WTC11 (cell line): ENCODE results near the gene CHTOP. TPM values are rescaled to one million over a fixed set of nuclear protein-coding genes. Genes with fewer than 3 reads are reported as not detected.

ENCODE experiments used
- ATAC-seq: fragments of 200-7000 bp; cut with Tn5 transposase; 2 replicates; pipeline ENCODE4 v1.10.0; 2021; ENCODE audit warnings: mild to moderate bottlenecking, moderate library complexity
- CTCF ChIA-PET: fragments of 300-600 bp; sonication (Branson Sonifier 250); formaldehyde crosslinking; loops from one replicate; lab custom pipeline; 2021; ENCODE audit warnings: antibody characterized with exemption; lab: Charles Lee
- POLR2A ChIA-PET: fragments of 350-600 bp; sonication (Branson Sonifier 250); formaldehyde crosslinking; loops from one replicate; lab custom pipeline; 2021; ENCODE audit warnings: antibody characterized with exemption; lab: Charles Lee
- DNase-seq: peaks from one replicate; pipeline ENCODE4 v3.0.0; 2021; ENCODE audit warnings: low spot score
- H3K27ac Mint-ChIP-seq: 2 replicates; pipeline ENCODE4 v1.8.0; 2021; ENCODE audit warnings: mixed read lengths
- H3K27me3 Mint-ChIP-seq: 2 replicates; pipeline ENCODE4 v1.8.0; 2021; ENCODE audit warnings: low read depth, mild to moderate bottlenecking, moderate library complexity, mixed read lengths
- H3K36me3 Mint-ChIP-seq: 2 replicates; pipeline ENCODE4 v1.8.0; 2021; ENCODE audit warnings: mixed read lengths
- H3K4me1 Mint-ChIP-seq: 2 replicates; pipeline ENCODE4 v1.8.0; 2022; ENCODE audit warnings: mixed read lengths
- H3K4me3 Mint-ChIP-seq: 2 replicates; pipeline ENCODE4 v1.8.0; 2021; ENCODE audit warnings: mild to moderate bottlenecking, moderate library complexity, mixed read lengths
- H3K9me3 Mint-ChIP-seq: 2 replicates; pipeline ENCODE4 v1.8.0; 2021; ENCODE audit warnings: mixed read lengths
- ATF2 ChIP-seq: sonication (generic); formaldehyde crosslinking; IDR thresholded peaks from 2 replicates; pipeline ENCODE4 v1.8.1; 2022; ENCODE audit warnings: low read depth, missing genetic modification reagents, borderline replicate concordance
- EMX1 ChIP-seq: fragments of 250-450 bp; sonication (Bioruptor Pico); IDR thresholded peaks from 2 replicates; pipeline ENCODE4 v1.8.0; 2021; ENCODE audit warnings: mild to moderate bottlenecking
- GABPB1 ChIP-seq: sonication (generic); formaldehyde crosslinking; IDR thresholded peaks from 2 replicates; pipeline ENCODE4 v1.8.1; 2023; ENCODE audit warnings: mild to moderate bottlenecking, missing genetic modification reagents
- MAX ChIP-seq: sonication (generic); formaldehyde crosslinking; IDR thresholded peaks from 2 replicates; pipeline ENCODE4 v1.8.0; 2022; ENCODE audit warnings: mild to moderate bottlenecking, missing genetic modification reagents
- PREB ChIP-seq: sonication (generic); formaldehyde crosslinking; IDR thresholded peaks from 2 replicates; pipeline ENCODE4 v1.8.1; 2022; ENCODE audit warnings: mild to moderate bottlenecking, missing genetic modification reagents, moderate library complexity, borderline replicate concordance
- RELA ChIP-seq: sonication (generic); formaldehyde crosslinking; IDR thresholded peaks from 2 replicates; pipeline ENCODE4 v1.8.1; 2022; ENCODE audit warnings: missing genetic modification reagents, mild to moderate bottlenecking, borderline replicate concordance
- SP1 ChIP-seq: sonication (generic); formaldehyde crosslinking; conservative IDR thresholded peaks from 2 replicates; pipeline ENCODE4 v1.8.1; 2022; ENCODE audit warnings: missing genetic modification reagents
- ZMAT4 ChIP-seq: fragments of 250-450 bp; sonication (Bioruptor Pico); IDR thresholded peaks from 2 replicates; pipeline ENCODE4 v1.9.0; 2021; ENCODE audit warnings: mild to moderate bottlenecking
- ZNF317 ChIP-seq: sonication (generic); formaldehyde crosslinking; IDR thresholded peaks from 2 replicates; pipeline ENCODE4 v1.8.1; 2023; ENCODE audit warnings: low read depth, mild to moderate bottlenecking, moderate library complexity, missing genetic modification reagents, borderline replicate concordance
- ZNF512 ChIP-seq: sonication (generic); formaldehyde crosslinking; IDR thresholded peaks from 2 replicates; pipeline ENCODE4 v1.8.1; 2022; ENCODE audit warnings: missing genetic modification reagents, borderline replicate concordance
- total RNA-seq: library from RNA; stranded (reverse); gene quantifications from 3 replicates; pipeline ENCODE4 v1.2.3, GENCODE V29; 2021
- TF ChIP-seq, protein P1 (sequence below): sonication (generic); formaldehyde crosslinking; IDR thresholded peaks from 2 replicates; pipeline ENCODE4 v1.8.0; 2022; ENCODE audit warnings: mild to moderate bottlenecking, missing genetic modification reagents
- TF ChIP-seq, protein P2 (sequence below): sonication (generic); formaldehyde crosslinking; IDR thresholded peaks from 2 replicates; pipeline ENCODE4 v1.8.0; 2023; ENCODE audit warnings: mild to moderate bottlenecking, missing genetic modification reagents
- TF ChIP-seq, protein P3 (sequence below): sonication (generic); formaldehyde crosslinking; IDR thresholded peaks from 2 replicates; pipeline ENCODE4 v1.8.1; 2023; ENCODE audit warnings: mild to moderate bottlenecking, missing genetic modification reagents, borderline replicate concordance
- TF ChIP-seq, protein P4 (sequence below): sonication (generic); formaldehyde crosslinking; IDR thresholded peaks from 2 replicates; pipeline ENCODE4 v1.8.1; 2023; ENCODE audit warnings: mild to moderate bottlenecking, missing genetic modification reagents

CHTOP gene
- total RNA-seq, 1 experiment from 2014 or later = 101 TPM

- Mint-ChIP-seq H3K9me3 (no peaks in the 10 kb centered on the region; the same call in 1 of the 2 replicates), H3K27ac (peak overlapping the region; percentile 84), H3K27me3 (no peaks in the 10 kb centered on the region), H3K4me3 (peak overlapping the region; percentile 86), H3K4me1 (peaks cover 15% of the 10 kb centered on the region), H3K36me3 (peaks cover 47% of the 10 kb centered on the region)
- ChIA-PET CTCF (interaction anchor here (1.0 to 2.5 kb wide), 3 partner anchors 8 to 67 kb away, joined by 3 to 19 read pairs (median 6); partner anchors contain the start of gene S100A13), POLR2A (interaction anchor here (0.9 kb wide), 1 partner anchor 9 kb away, joined by 3 read pairs; the partner anchor contains the start of gene S100A13)
- ATAC-seq (no peak), DNase-seq (no peak)
- no peak for TF ChIP-seq ZMAT4 (CRISPR knock-in tag)
Observed at GRCh38 chr1:153635872-153636271, 2.0 kb downstream of the CHTOP start.

DNA sequence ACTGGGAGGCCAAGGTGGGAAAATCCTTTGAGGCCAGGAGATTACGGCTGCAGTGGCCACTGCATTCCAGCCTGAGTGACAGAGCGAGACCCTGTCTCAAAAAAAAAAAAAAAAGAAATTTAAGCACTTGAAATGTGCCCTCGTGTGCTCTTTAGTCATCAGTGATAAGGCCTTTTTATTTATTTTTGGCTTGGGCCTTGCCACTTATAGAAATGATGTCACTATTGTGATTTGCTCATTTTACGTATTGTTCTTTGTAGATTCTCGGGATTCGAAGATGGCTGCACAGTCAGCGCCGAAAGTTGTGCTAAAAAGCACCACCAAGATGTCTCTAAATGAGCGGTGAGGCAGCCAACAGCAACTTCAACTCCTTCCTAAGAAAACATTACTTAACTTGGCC, 2.4 kb downstream of the CHTOP start:
- ChIA-PET POLR2A (no interaction called here), CTCF (interaction anchor here (1.5 kb wide), 1 partner anchor 9 kb away, joined by 3 read pairs; the partner anchor contains the start of gene S100A13)
- no peak for TF ChIP-seq SP1 (CRISPR knock-in tag)
- TF ChIP-seq MAX (CRISPR knock-in tag) = no peak
- no peak for TF ChIP-seq EMX1 (CRISPR knock-in tag)
- TF ChIP-seq, protein P1, sequence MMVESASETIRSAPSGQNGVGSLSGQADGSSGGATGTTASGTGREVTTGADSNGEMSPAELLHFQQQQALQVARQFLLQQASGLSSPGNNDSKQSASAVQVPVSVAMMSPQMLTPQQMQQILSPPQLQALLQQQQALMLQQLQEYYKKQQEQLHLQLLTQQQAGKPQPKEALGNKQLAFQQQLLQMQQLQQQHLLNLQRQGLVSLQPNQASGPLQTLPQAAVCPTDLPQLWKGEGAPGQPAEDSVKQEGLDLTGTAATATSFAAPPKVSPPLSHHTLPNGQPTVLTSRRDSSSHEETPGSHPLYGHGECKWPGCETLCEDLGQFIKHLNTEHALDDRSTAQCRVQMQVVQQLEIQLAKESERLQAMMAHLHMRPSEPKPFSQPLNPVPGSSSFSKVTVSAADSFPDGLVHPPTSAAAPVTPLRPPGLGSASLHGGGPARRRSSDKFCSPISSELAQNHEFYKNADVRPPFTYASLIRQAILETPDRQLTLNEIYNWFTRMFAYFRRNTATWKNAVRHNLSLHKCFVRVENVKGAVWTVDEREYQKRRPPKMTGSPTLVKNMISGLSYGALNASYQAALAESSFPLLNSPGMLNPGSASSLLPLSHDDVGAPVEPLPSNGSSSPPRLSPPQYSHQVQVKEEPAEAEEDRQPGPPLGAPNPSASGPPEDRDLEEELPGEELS (CRISPR knock-in tag) = no peak
- no peak for TF ChIP-seq RELA (CRISPR knock-in tag)
- no peak for TF ChIP-seq PREB (CRISPR knock-in tag)
- no peak for TF ChIP-seq ZNF512
- Mint-ChIP-seq H3K27ac (no peak overlapping the region), H3K4me1 (peaks cover 15% of the 10 kb centered on the region), H3K27me3 (no peaks in the 10 kb centered on the region), H3K9me3 (no peaks in the 10 kb centered on the region; the same call in 1 of the 2 replicates), H3K36me3 (peaks cover 51% of the 10 kb centered on the region), H3K4me3 (no peak overlapping the region)
- no peak for ATAC-seq
- no peak for DNase-seq

DNA sequence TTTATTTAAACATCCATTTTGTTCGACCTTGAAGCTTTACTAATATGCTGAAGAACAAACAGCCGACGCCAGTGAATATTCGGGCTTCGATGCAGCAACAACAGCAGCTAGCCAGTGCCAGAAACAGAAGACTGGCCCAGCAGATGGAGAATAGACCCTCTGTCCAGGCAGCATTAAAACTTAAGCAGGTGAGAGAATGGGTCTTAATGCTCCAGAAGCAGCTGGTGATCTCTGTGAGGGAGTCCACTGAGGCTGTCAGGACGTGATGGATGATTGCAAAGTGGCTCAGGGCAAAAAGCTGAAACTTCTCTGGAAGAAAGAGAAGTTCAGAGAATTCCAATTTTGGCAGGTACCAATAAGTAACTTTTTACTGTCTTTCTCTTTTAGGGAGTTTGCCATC, 4.4 kb downstream of the CHTOP start:
- H3K36me3 Mint-ChIP-seq = peaks cover 71% of the 10 kb centered on the region
- POLR2A ChIA-PET = no interaction called here
- peaks cover 13% of the 10 kb centered on the region for H3K4me1 Mint-ChIP-seq
- no peak overlapping the region for H3K27ac Mint-ChIP-seq
- ATAC-seq (no peak), DNase-seq (no peak)
- H3K27me3 Mint-ChIP-seq = no peaks in the 10 kb centered on the region
- CTCF ChIA-PET = interaction anchor here (1.1 to 1.4 kb wide), 2 partner anchors 10 to 11 kb away, joined by 3 read pairs; partner anchors contain the start of genes S100A1 and S100A13
- no peaks in the 10 kb centered on the region for H3K9me3 Mint-ChIP-seq
- H3K4me3 Mint-ChIP-seq = no peak overlapping the region
- TF ChIP-seq, protein P2, sequence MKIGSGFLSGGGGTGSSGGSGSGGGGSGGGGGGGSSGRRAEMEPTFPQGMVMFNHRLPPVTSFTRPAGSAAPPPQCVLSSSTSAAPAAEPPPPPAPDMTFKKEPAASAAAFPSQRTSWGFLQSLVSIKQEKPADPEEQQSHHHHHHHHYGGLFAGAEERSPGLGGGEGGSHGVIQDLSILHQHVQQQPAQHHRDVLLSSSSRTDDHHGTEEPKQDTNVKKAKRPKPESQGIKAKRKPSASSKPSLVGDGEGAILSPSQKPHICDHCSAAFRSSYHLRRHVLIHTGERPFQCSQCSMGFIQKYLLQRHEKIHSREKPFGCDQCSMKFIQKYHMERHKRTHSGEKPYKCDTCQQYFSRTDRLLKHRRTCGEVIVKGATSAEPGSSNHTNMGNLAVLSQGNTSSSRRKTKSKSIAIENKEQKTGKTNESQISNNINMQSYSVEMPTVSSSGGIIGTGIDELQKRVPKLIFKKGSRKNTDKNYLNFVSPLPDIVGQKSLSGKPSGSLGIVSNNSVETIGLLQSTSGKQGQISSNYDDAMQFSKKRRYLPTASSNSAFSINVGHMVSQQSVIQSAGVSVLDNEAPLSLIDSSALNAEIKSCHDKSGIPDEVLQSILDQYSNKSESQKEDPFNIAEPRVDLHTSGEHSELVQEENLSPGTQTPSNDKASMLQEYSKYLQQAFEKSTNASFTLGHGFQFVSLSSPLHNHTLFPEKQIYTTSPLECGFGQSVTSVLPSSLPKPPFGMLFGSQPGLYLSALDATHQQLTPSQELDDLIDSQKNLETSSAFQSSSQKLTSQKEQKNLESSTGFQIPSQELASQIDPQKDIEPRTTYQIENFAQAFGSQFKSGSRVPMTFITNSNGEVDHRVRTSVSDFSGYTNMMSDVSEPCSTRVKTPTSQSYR (CRISPR knock-in tag) = no peak
- TF ChIP-seq, protein P3, sequence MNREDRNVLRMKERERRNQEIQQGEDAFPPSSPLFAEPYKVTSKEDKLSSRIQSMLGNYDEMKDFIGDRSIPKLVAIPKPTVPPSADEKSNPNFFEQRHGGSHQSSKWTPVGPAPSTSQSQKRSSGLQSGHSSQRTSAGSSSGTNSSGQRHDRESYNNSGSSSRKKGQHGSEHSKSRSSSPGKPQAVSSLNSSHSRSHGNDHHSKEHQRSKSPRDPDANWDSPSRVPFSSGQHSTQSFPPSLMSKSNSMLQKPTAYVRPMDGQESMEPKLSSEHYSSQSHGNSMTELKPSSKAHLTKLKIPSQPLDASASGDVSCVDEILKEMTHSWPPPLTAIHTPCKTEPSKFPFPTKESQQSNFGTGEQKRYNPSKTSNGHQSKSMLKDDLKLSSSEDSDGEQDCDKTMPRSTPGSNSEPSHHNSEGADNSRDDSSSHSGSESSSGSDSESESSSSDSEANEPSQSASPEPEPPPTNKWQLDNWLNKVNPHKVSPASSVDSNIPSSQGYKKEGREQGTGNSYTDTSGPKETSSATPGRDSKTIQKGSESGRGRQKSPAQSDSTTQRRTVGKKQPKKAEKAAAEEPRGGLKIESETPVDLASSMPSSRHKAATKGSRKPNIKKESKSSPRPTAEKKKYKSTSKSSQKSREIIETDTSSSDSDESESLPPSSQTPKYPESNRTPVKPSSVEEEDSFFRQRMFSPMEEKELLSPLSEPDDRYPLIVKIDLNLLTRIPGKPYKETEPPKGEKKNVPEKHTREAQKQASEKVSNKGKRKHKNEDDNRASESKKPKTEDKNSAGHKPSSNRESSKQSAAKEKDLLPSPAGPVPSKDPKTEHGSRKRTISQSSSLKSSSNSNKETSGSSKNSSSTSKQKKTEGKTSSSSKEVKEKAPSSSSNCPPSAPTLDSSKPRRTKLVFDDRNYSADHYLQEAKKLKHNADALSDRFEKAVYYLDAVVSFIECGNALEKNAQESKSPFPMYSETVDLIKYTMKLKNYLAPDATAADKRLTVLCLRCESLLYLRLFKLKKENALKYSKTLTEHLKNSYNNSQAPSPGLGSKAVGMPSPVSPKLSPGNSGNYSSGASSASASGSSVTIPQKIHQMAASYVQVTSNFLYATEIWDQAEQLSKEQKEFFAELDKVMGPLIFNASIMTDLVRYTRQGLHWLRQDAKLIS (CRISPR knock-in tag) = no peak
- TF ChIP-seq, protein P4, sequence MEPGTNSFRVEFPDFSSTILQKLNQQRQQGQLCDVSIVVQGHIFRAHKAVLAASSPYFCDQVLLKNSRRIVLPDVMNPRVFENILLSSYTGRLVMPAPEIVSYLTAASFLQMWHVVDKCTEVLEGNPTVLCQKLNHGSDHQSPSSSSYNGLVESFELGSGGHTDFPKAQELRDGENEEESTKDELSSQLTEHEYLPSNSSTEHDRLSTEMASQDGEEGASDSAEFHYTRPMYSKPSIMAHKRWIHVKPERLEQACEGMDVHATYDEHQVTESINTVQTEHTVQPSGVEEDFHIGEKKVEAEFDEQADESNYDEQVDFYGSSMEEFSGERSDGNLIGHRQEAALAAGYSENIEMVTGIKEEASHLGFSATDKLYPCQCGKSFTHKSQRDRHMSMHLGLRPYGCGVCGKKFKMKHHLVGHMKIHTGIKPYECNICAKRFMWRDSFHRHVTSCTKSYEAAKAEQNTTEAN (CRISPR knock-in tag) = no peak
- TF ChIP-seq ZNF317 (CRISPR knock-in tag) (no peak), GABPB1 (CRISPR knock-in tag) (no peak), ATF2 (CRISPR knock-in tag) (no peak), ZMAT4 (CRISPR knock-in tag) (no peak)
